GM21526 (cell line): ENCODE data around the gene ZC3H6.
"Not testable (repeated sequence)": the region's sequence is repeated elsewhere in the genome, so short reads cannot be mapped to it uniquely, and the experiment has no call there.

Experiments
- ATAC-seq: cut with Tn5 transposase; IDR thresholded peaks from one replicate; pipeline ENCODE4 v1.9.1; 2021; ENCODE audit warnings: moderate library complexity; ENCODE audit not compliant: unreplicated experiment, low FRiP score

Gene ZC3H6

DNA sequence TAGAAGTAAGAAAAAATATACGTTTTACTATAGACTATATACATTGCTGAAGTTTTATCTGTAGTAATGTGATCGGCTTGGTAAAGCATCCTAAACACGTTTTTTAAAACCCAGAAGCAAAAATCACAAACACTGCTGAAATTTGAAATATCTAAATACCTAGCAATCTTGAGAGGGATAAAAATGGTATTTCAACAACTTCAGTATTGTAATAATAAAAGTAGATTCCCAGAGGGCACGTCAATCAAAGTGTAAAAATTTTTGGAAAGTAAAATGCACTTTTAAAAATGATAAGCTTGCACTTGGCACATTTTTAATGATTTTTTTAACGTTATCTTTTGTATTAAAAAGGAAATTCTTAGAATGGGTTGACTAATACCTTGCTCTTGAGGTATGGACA lies 1.6 kb downstream of the ZC3H6 start:
- no peak for ATAC-seq

DNA sequence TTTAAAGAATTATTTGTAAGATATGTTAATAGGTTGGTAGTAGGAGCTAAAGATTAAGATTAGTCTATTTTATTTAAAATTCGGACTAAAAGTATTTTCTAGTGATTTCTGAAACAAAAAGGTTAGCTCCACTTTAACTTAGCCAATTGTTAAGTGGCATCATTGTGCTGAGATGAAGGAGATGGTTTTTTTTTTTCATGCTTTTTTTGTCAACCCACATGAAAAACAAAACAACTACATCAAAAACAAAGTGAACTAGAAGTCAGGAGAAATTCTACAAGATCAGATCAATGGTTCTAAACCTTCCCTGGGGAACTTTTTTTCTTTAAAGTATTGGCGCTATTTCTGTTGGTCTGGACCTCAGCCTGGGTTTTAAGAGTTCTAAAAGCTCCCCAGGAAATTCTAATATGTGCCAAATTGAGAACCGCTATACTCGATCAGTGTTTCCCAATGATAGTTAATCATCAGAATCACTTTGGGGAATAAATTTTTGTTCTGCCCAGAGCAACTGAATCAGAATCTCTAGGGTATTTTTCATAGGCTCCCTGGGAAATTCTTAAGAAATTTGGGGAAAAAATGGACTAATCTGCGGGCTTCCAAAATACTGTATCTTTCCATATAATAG lies 2.3 kb downstream of the ZC3H6 start:
- ATAC-seq: no peak

DNA sequence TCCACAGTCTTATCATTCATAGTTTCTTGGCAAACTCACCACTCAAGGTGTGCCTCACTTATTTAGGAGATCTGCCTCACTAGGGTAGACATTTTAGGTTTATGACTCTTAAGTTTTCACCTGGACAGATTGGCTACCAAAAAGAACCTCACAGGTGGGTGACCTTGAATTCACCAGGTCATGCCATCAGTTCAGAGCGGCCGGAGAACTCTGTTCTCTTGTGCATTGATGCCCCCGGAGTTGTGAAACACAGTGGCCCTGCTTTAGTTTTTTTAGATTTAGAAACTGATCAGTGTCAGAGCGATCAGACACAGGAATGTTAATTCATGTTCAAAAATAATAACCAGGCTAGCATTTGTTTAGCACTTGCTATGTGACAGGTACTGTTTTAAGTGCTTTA lies 6.7 kb downstream of the ZC3H6 start:
- ATAC-seq: not testable (repeated sequence)

DNA sequence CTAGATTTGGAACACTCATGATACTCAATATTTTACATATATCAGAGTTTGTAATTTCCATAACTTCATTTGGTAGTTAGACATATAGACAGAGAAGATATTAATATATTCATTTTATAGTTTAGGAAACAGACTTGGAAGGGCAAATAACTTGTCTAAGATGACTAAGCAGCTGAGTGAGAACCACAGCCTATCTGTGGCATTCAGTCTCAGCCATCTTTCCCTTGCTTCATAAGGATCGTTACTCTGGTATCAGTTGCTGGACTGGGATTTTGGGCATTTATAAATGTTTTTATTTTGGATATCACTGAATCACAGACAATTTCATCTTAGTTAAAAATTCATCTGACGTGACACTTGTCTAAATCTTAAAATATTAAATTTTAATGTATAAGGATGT lies 8.1 kb downstream of the ZC3H6 start:
- not testable (repeated sequence) for ATAC-seq

DNA sequence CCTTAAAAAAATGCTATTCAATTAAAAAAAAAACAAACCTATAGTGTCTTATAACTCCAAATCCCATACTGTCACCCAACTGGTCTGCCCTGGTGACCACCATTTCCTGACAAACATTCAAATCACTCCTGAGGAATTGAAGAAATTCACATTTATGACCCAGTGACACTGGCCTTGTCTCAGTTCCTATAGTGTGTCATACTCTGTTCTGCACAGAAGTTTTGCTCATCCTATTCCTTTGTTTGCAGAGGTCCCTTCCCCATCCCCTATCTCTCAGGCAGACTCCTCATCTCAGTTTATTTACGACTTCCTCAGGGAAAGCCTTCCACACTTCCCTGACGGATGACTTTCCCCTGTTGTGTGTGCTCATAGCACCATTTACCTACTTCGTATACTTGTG lies 14.7 kb downstream of the ZC3H6 start:
- ATAC-seq: no peak

DNA sequence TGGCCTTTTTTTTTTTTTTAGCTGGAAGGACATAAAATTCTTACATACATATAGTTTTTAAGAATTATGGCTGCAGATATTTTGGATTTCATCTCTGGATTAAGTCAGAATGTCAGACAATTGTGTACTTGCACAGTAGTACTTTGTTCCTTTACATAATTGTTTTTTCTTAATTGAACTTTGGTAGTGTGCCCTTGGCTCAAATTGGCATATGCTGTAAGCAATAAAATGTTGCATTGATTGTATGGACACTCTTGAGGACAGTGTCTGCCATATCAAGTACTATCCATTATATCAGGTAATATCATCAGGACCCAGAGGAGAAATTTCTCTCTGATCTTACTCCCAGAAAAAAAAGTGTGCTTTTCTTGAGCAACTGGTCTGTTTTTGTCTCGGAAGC lies 15.3 kb downstream of the ZC3H6 start:
- ATAC-seq: no peak

DNA sequence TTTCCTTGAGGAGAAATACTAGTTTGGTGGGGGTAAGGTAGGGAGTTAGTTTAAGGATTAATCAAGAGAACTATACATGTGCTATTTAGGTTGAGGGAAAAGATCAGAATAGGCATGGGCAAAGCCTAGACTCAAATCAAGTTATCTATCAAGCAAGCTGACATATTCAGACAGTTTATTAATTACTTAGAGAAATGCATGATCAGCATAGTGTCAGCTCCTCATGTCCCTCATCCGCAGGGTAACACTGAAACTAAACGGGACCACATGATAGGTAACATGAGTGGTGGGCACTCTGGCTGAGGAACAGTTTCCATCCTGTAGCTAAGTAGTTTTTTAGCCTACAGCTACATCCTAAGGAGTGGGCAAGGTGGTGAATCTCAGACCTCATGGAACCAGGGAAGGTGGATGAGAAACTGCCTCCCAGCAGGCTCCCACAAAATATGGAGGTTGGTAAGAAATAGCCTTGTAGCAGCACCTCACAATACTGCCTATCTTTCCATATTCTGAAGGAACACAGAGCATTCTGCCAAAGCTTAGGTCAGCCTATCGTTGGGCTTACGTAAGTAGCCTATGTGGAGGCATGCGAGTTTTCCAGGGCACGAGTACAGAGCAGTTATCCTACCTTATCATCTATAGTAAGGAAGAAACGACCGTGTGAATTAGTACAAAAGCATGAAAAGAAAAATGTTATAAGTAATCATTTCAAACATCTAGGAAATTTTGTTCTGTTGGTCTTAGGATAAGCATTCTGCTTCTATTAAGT lies 18.4 kb downstream of the ZC3H6 start:
- ATAC-seq: no peak

DNA sequence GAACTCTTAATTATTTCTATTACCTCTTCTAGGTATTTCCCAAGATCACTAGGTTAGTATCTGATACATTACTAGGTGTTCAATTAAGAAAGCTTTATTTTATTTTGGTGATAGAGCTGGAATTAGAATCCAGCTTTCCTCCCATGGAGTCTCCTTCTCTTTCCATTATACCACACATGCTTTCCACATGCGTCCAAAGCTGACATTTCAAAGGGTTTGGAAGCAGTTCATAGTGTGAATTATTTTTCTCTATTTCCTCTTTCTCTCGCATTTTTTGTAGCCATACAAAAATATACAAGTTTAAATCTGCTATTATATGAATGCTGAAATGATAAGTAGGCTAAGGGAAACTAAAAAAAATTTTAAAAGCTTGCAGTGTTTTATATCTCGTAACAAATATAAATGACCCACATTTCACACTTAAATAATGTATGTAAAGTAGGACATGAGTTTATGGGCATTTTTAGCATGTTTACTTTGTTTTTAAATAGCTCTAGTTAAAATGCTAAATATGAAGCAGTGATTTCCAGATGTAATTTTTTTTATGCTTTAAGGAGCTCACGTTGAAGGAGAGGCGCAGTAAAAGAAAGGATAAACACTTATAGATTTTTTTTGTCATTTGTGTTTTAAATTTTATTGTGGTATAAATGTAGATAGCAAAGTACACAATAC lies 20.1 kb downstream of the ZC3H6 start:
- ATAC-seq: no peak

DNA sequence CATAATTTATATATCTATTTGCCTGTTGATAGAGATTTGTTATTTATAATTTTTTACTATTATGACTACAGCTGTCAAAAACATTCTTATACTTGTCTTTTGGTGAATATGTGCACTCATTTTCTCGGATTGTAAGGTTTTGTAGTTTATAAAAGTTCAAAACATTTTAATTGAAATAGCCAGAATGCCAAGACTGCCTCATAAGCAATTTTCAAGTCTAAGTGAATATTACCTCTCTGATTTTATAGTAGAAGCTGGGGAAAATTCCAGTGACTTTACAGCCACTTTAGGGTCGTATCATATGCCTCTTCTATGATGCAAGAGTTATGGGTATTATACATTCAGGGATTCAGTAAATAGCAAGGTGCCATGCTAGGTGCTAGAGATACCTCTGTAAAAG lies 21.0 kb downstream of the ZC3H6 start:
- no peak for ATAC-seq

DNA sequence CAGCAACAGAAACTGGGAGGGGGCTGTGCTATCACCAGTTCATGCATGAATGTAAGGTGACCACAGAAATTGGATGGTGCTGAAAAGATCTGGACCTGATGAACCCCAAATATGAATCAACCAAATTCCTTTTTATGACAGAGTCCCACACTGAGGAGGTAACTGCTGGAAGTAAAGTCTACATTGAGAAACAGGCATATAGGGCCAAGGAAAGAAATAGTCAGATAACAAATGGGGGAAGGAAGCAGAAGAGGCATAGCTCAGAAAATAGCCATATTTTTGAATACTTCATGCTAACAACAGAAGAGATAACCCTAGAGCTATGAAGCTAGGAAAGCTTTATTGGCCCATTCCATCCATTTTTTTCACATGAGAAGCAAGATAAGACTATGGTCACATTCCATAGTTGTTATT lies 25.8 kb downstream of the ZC3H6 start:
- no peak for ATAC-seq

DNA sequence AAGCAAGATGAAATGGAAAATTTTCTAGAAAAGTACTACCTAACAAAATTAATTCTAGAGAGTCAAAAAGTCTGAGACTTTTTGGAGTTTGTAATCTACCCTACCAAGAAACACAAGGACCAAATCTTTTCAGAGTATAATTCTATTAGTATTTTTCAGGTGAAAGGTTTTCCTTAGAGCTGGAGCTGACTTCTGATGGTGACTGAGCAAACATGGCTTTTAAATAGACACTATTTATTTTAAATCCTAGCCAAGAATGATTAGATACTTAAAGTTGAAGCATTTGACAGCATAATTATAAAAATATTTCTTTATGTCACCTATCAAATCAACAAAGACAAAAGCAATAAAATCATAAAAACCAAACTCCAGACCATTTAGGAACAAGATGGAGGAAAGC lies 26.6 kb downstream of the ZC3H6 start:
- no peak for ATAC-seq

DNA sequence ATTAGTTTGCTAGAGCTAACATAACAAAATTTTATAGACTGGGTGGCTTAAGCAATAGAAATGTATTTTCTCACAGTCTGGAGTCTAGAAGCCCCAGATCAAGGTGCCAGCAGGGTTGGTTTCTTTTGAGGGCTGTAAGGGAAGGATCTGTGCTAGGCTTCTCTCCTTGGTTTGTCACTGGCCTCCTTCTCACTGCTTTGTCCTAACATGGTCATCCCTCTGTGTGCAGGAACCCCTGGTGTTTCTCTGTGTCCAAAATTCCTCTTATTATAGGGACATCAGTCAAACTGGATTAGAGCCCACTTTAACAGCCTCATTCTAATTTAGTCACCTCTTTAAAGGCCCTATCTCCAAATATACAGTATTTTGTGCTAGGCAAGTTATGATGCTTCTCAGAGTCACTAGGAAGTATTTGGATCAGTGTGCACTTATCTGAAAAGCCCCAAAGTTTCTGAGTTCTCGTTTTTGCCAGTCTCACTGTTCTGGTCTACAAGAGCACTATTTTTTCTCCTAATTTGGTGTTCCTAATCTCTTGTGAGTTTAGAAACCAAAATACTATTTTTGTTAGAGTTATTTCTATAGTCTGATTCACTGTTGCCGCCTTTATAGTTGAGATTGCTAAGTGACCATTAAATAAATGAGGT lies 29.0 kb downstream of the ZC3H6 start:
- ATAC-seq: no peak

DNA sequence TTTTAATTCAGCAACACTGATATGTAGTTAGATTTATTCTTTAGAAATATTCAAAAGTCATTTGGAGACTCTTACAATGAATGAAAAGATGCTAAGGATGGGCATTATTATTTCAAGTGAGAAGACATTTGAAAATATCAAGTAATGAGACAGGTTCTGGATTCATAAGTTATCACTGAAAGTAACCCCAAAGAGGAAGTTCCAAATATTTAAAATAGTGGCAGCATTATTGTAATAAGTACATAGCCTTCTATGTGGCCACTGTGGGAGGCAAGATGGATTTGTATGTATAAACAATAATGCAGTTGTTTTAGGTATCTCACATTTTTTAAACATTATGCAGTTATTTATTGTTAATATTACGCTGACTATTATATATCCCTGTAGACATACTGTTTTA lies 29.7 kb downstream of the ZC3H6 start:
- no peak for ATAC-seq

DNA sequence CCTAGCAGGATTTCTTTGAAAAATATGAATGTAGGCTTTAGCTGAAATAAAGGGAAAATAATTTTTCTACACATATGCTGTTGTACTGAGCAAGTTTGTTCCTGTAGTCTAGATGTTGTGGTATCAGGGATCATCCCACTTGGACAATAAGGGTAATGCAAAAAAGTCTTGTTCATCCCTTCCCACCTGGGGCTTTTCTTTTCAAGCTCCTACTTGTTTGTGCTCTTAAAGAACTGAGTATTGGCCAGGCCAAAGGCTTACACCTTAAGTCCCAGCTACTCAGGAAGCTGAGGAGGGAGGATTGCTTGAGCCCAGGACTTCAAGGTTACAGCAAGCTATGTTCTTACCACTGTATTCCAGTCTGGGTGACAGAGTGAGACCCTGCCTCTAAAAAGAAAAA lies 35.5 kb downstream of the ZC3H6 start:
- ATAC-seq: no peak

DNA sequence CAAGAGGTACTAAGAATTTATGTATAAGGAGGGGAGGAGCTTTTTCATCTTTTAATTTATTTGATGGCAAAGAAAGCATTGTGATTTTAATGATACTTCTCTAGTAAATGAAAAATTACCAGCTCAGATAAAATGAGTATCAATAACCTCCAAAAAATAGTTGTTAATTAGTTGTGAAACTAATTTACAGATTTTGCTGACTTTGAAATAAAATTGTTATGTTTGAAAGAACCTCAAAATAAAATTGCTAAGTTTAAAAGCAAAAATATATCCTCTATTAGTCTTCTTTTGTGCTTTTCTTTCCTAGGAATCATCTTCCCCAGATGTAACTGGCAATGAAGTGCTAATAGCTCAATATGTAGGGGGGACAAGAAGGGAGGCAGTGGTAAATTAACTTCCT lies 36.5 kb downstream of the ZC3H6 start:
- ATAC-seq: no peak

DNA sequence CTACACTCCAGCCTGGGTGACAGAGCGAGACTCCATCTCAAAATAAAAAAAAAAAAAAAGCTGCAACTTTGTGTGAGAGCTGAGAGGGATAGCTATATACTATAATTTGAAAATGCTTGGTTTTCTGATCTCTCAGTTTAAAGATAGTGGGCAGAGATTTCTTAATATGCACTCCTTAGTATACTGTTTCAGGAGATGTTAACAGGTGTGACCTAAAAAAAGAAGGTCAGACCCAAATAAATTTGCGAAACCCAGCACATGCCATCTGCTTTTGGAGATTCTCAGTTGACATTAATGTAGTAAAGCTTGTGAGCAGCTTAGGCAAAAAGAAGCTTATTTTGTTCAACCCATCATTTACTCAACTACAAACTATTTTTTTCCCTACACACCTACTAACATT lies 37.4 kb downstream of the ZC3H6 start:
- ATAC-seq: no peak

DNA sequence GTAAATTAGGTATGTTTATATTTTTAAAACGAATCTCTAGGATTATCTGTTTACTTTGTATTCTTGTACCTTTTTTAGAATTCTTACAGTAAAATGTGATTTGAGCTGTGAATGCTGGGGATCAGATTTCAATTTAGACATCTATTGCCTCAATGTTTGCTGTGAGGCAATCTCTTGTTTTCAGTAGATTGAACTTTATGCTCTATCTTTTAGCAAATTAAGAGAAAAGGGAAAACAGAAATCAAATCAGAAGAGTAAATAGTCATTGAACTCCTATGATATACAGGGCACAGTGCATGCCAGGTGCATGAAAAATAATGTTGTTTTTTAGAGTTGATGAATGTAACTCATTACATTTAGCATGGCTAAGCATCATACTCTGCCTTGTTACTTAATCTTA lies 39.5 kb downstream of the ZC3H6 start:
- no peak for ATAC-seq

DNA sequence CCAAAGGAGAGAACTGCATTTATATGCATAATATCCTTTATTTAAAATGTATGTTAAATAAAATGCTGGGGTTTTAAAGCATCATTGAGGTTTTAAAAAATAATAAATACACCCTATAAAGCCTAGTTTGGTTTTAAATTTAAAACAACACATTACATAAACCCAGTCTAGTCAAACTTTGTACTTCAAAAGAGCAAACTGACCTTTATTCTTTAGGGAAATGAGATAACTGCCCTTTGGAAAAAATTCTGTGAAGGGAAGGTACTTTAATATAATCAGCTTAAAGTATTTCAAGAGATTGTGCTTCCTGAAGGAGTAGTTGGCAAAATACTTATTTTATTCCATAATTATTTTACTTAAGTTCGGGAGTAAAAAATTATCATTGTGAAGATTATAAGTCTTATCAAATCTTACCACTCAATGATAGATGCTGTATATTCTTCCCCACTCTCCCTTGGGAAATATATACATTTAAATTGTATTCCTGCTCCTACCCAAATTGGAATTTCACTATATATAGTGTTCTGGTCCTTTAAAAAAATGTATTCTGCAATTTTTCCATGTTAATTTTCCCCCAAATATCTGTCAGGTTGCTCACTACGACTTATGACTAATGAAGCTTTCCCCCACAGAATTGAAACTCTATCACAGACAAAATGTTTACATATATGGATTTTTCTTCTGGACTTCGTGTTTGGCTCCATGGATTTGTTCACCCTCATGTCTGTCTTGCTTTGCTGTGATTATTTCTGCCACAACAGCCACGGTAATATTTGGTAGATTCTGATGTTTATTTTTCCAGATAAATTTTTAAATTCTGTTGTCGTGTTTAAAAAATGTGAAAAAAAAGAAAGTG lies 42.1 kb downstream of the ZC3H6 start:
- no peak for ATAC-seq

DNA sequence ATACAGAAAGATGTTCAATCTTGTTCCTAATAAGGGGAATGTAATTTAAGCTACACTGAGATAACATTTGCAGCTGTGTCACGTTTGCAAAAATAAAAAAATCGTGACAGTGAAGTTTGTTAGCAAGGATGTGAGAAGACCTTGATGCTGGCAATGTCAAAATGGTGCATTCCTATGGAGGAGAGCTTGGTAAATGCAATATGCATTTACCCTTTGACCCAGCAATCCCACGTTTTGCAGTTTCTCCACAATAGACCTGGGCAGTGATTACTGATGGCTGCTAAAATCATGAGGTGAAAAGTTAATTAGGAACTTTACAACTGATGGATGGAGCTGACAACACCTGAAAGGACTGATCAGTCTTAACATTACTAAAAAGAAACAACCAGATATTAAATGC lies 43.1 kb downstream of the ZC3H6 start:
- ATAC-seq: no peak
